Endothelial cell of umbilical vein (primary cell): ENCODE measurements around the gene MED12L. TPM values are rescaled to one million over a fixed set of nuclear protein-coding genes. Genes with fewer than 3 reads are reported as not detected.

Source experiments
- BruUV-seq: library from RNA; stranded (reverse); fragments of 400-500 nt; replicated peaks from 2 replicates; lab custom pipeline; 2021; lab: Mats Ljungman, UMichigan
- CTCF ChIA-PET: fragments of 300-600, 350-600 bp; sonication (Branson Sonifier 250); formaldehyde crosslinking; loops from one replicate; lab custom pipeline; 2021; ENCODE audit warnings: antibody characterized with exemption, inconsistent platforms; lab: Charles Lee
- POLR2A ChIA-PET: fragments of 300-600, 350-600 bp; sonication (Branson Sonifier 250); formaldehyde crosslinking; loops from one replicate; lab custom pipeline; 2021; ENCODE audit warnings: antibody characterized with exemption, inconsistent platforms; lab: Charles Lee
- DNase-seq: peaks from one replicate; pipeline ENCODE4 v3.0.0-alpha.2; 2011; ENCODE audit warnings: low read depth, low spot score
- FAIRE-seq: peaks from 2 replicates; lab custom pipeline; 2011; peaks lifted over from hg19 to GRCh38; lab: Jason Lieb, UNC
- H2AFZ ChIP-seq: 2 replicates; pipeline ENCODE4 v1.6.0; 2012; ENCODE audit warnings: low read depth, low read length, control low read depth, inconsistent platforms
- H3K27ac ChIP-seq: 2 replicates; pipeline ENCODE4 v1.5.1; 2011; ENCODE audit warnings: low read depth, mild to moderate bottlenecking, control low read depth, low read length, moderate library complexity; ENCODE audit not compliant: insufficient read depth
- H3K27me3 ChIP-seq, 2 experiments: 2 replicates each; pipeline versions ENCODE4 v1.6.0 to v1.6.1; 2011; ENCODE audit warnings: low read length in 2 of 2, mixed read lengths in 1 of 2; ENCODE audit not compliant: control insufficient read depth in 2 of 2, insufficient read depth in 2 of 2
- H3K36me3 ChIP-seq, 2 experiments: 2 replicates in 1 of 2; 3 replicates in 1 of 2; pipeline ENCODE4 v1.5.1; 2011; ENCODE audit warnings: low read length in 2 of 2, mild to moderate bottlenecking in 1 of 2, moderate library complexity in 1 of 2; ENCODE audit not compliant: control insufficient read depth in 2 of 2, insufficient read depth in 2 of 2; ENCODE audit errors: extremely low read depth in 1 of 2
- H3K4me1 ChIP-seq: 3 replicates; pipeline ENCODE4 v1.5.1; 2011; ENCODE audit warnings: mild to moderate bottlenecking, low read length; ENCODE audit not compliant: control insufficient read depth, insufficient read depth; ENCODE audit errors: extremely low read depth
- H3K4me2 ChIP-seq: 2 replicates; pipeline ENCODE4 v1.6.1; 2011; ENCODE audit warnings: low read length, control low read depth, mixed read lengths; ENCODE audit not compliant: insufficient read depth
- H3K4me3 ChIP-seq, 3 experiments: fragments of 200-600 bp in 1 of 3; sonication (generic), shearing (Covaris generic) in 1 of 3; replicated peaks in 1 of 3; 2 replicates each; pipeline ENCODE4 v1.5.1; 2011 to 2016; ENCODE audit warnings: control low read depth in 3 of 3, low read length in 3 of 3, mild to moderate bottlenecking in 2 of 3, inconsistent platforms in 1 of 3, low read depth in 1 of 3, moderate library complexity in 1 of 3; ENCODE audit not compliant: insufficient read depth in 1 of 3
- H3K79me2 ChIP-seq: 2 replicates; pipeline ENCODE4 v1.6.0; 2012; ENCODE audit warnings: low read length, inconsistent platforms; ENCODE audit not compliant: control insufficient read depth, insufficient read depth
- H3K9ac ChIP-seq: replicated peaks from 2 replicates; pipeline ENCODE3; 2011; ENCODE audit warnings: low read length, control low read depth; ENCODE audit not compliant: insufficient read depth; ENCODE audit errors: extremely low read depth
- H3K9me1 ChIP-seq: replicated peaks from 3 replicates; pipeline ENCODE4 v1.6.0; 2011; ENCODE audit warnings: mild to moderate bottlenecking, low read length; ENCODE audit not compliant: control insufficient read depth, insufficient read depth; ENCODE audit errors: extremely low read depth
- H3K9me3 ChIP-seq: replicated peaks from 2 replicates; pipeline ENCODE4 v1.5.1; 2012; ENCODE audit warnings: low read length, inconsistent platforms; ENCODE audit not compliant: control insufficient read depth, insufficient read depth
- H4K20me1 ChIP-seq: replicated peaks from 2 replicates; pipeline ENCODE3; 2011; ENCODE audit warnings: mild to moderate bottlenecking, low read length; ENCODE audit not compliant: control insufficient read depth, insufficient read depth; ENCODE audit errors: extremely low read depth
- CTCF ChIP-seq, 2 donors: IDR thresholded peaks; 1 replicate in 1 of 2; 2 replicates in 1 of 2; pipeline ENCODE4 v1.5.1; 2011; ENCODE audit warnings: low read length in 2 of 2, mild to moderate bottlenecking in 2 of 2, moderate library complexity in 2 of 2, control low read depth in 1 of 2, inconsistent platforms in 1 of 2, low read depth in 1 of 2; ENCODE audit not compliant: insufficient read depth in 1 of 2; ENCODE audit errors: extremely low read depth in 1 of 2
- EZH2 ChIP-seq: IDR thresholded peaks from 2 replicates; pipeline ENCODE4 v1.6.1; 2012; ENCODE audit warnings: borderline replicate concordance, low read depth, mild to moderate bottlenecking, moderate library complexity, low read length, inconsistent platforms; ENCODE audit not compliant: severe bottlenecking
- FOS ChIP-seq: IDR thresholded peaks from 2 replicates; pipeline ENCODE4 v1.6.1; 2011; ENCODE audit warnings: mild to moderate bottlenecking, low read length, moderate library complexity, borderline replicate concordance; ENCODE audit not compliant: insufficient read depth
- GATA2 ChIP-seq: IDR thresholded peaks from 2 replicates; pipeline ENCODE4 v1.7.0; 2011; ENCODE audit warnings: low read depth, mild to moderate bottlenecking, moderate library complexity, mixed read lengths, low read length; ENCODE audit not compliant: insufficient read length, insufficient read depth
- JUN ChIP-seq: IDR thresholded peaks from 2 replicates; pipeline ENCODE4 v1.6.1; 2011; ENCODE audit warnings: borderline replicate concordance, low read depth; ENCODE audit not compliant: insufficient read length, insufficient read depth
- MAX ChIP-seq: IDR thresholded peaks from 2 replicates; pipeline ENCODE4 v1.6.1; 2011; ENCODE audit not compliant: insufficient read depth, insufficient read length
- MYC ChIP-seq: IDR thresholded peaks from one replicate; pipeline ENCODE4 v1.6.1; 2011; ENCODE audit warnings: mild to moderate bottlenecking, low read depth, low read length
- POLR2A ChIP-seq: IDR thresholded peaks from 2 replicates; pipeline ENCODE4 v1.6.1; 2012; ENCODE audit warnings: low read depth, mild to moderate bottlenecking, control low read depth, low read length
- POLR2AphosphoS5 ChIP-seq: IDR thresholded peaks from 2 replicates; pipeline ENCODE4 v1.6.1; 2012; ENCODE audit warnings: low read depth, mild to moderate bottlenecking, control low read depth, low read length, moderate library complexity; ENCODE audit not compliant: insufficient read depth
- dilution Hi-C: fragments of 300-500 bp; cut with MboI; formaldehyde crosslinking; loops from one replicate; pipeline ENCODE4 v1.15.0; 2019; ENCODE audit warnings: low sequenced_read_pairs; ENCODE audit not compliant: extremely low pct_ligation_motif_present
- intact Hi-C: fragments of 100-400 bp; cut with micrococcal nuclease; formaldehyde crosslinking; loops from one replicate; pipeline ENCODE4 v1.10.0; 2022
- polyA plus RNA-seq, 4 experiments: library from polyadenylated mRNA; depleted of rRNA in 3 of 4; stranded (reverse) in 3 of 4; unstranded in 1 of 4; fragments of >200 nt; gene quantifications; 2 replicates each; pipeline versions ENCODE4 v1.2.1 to v1.2.3, GENCODE V29; 2011 to 2012; ENCODE audit warnings: missing spikeins in 1 of 4
- total RNA-seq: library from RNA; stranded (reverse); gene quantifications from 2 replicates; pipeline ENCODE4 v1.2.3, GENCODE V29; 2021

MED12L gene
- total and polyA plus RNA-seq, 2 donors (not counting 3 experiments of a cell fraction or from before 2014, with no cell fraction given), result 0.03 to 0.27 TPM

- BruUV-seq, result no TSS peak
- dilution Hi-C loops (no loop called here), intact Hi-C loops (no loop called here)
- Histone ChIP-seq H3K27ac (no peak overlapping the region), H3K9ac (no peak overlapping the region), H3K79me2 (no peaks in the 10 kb centered on the region), H2AFZ (no peak overlapping the region), H3K4me1 (no peaks in the 10 kb centered on the region), H3K27me3 (no peaks in the 10 kb centered on the region), H3K36me3 (no peaks in the 10 kb centered on the region), H4K20me1 (no peaks in the 10 kb centered on the region), H3K9me3 (no peaks in the 10 kb centered on the region), H3K4me2 (no peak overlapping the region), H3K9me1 (no peaks in the 10 kb centered on the region), H3K4me3 (no peak overlapping the region)
- POLR2A ChIA-PET, result no interaction called here
- CTCF ChIA-PET, result interaction anchor here (0.8 to 1.8 kb wide), 5 partner anchors 9 to 488 kb away, joined by 3 to 6 read pairs (median 4); no protein-coding TSS in a partner anchor
- DNase-seq (no peak), FAIRE-seq (no peak)
- TF ChIP-seq POLR2AphosphoS5, result no peak
- TF ChIP-seq FOS, result no peak
- TF ChIP-seq POLR2A, result no peak
- no peak for TF ChIP-seq CTCF (IDR thresholded peaks at IDR 0.05; ENCODE audit: extremely low read depth in 1 of 2, insufficient read depth in 1 of 2, low read depth in 1 of 2, low read length in 2 of 2)
- no peak for TF ChIP-seq MYC
- no peak for TF ChIP-seq JUN
- no peak for TF ChIP-seq MAX
- no peak for TF ChIP-seq GATA2
- no peak for TF ChIP-seq EZH2
Measured at GRCh38 chr3:151430821-151431484, 345.5 kb downstream of the MED12L start.
